Memory B cell (primary cell): ENCODE data around the gene TBC1D1.
A peak's percentile ranks its signal among the peaks of the same experiment; 100 is the strongest.

Source experiments
- ATAC-seq: fragments of 150-1000 bp; cut with Tn5 transposase; 2 replicates; pipeline ENCODE4 v1.10.0; 2021; ENCODE audit warnings: low read depth, mild to moderate bottlenecking, moderate library complexity
- DNase-seq, 2 donors: peaks; one replicate each; pipeline ENCODE4 v3.0.0; 2022; ENCODE audit warnings: low spot score in 2 of 2
- H3K27ac Mint-ChIP-seq: one replicate; pipeline ENCODE4 v1.8.0; 2022; ENCODE audit warnings: mild to moderate bottlenecking, moderate library complexity, mixed read lengths
- H3K27me3 Mint-ChIP-seq: one replicate; pipeline ENCODE4 v1.8.0; 2022; ENCODE audit warnings: mixed read lengths
- H3K36me3 Mint-ChIP-seq: one replicate; pipeline ENCODE4 v1.8.0; 2022; ENCODE audit warnings: mild to moderate bottlenecking, mixed read lengths
- H3K4me1 Mint-ChIP-seq: one replicate; pipeline ENCODE4 v1.8.0; 2022; ENCODE audit warnings: mixed read lengths
- H3K4me3 Mint-ChIP-seq: one replicate; pipeline ENCODE4 v1.8.0; 2022; ENCODE audit warnings: mild to moderate bottlenecking, moderate library complexity, mixed read lengths
- H3K9me3 Mint-ChIP-seq: one replicate; pipeline ENCODE4 v1.8.0; 2022; ENCODE audit warnings: mixed read lengths

Gene TBC1D1

DNA sequence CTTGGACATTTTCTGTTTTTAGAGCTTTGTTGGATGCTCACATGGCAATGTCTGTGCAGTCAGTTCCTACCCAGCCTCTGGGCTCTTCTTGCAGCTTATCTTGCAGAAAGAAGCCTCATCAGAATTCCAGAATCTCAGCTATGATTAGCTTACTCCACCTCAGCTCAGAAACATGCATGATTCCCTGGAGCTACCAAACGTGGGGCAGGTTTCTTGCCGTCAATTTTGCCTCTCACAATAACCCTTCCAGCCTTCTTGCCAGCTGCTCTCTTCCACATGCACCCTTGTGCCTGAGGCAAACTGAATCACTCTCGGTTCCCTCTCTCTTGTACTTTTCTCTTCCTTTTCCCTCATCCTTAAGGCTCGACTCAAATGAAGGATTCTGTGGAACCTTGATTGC lies 210.7 kb downstream of the TBC1D1 start:
- Mint-ChIP-seq H3K36me3 (peaks cover 38% of the 10 kb centered on the region), H3K27me3 (no peaks in the 10 kb centered on the region), H3K4me3 (no peak overlapping the region), H3K9me3 (no peaks in the 10 kb centered on the region), H3K27ac (no peak overlapping the region), H3K4me1 (no peaks in the 10 kb centered on the region)
- DNase-seq (no peak), ATAC-seq (no peak)

DNA sequence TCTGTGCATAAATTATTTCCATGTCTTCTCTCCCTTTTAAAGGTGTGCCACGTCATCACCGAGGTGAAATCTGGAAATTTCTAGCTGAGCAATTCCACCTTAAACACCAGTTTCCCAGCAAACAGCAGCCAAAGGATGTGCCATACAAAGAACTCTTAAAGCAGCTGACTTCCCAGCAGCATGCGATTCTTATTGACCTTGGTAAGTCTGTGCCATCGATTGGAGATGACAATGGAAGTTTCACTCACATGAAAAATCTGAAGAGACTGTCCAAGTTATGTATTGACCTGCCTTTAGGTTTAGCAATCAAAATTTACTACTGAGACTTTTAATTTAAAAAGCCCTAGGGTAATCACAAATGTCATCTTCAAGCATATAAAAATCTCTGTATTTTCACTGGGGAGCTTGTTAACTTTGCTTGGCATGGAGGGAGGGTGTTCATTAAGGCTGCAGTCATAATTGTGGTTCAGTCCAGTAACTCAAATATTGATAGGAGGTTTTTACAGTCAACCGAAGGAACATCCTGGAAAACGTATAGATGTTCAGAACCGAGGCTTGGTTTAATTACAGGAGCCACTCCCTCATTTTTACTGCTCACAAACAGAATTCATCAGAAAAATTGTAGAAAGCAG lies 212.2 kb downstream of the TBC1D1 start:
- ATAC-seq (no peak), DNase-seq (no peak)
- Mint-ChIP-seq H3K27ac (no peak overlapping the region), H3K4me1 (peaks cover 2% of the 10 kb centered on the region), H3K4me3 (no peak overlapping the region), H3K27me3 (no peaks in the 10 kb centered on the region), H3K36me3 (peaks cover 48% of the 10 kb centered on the region), H3K9me3 (no peaks in the 10 kb centered on the region)

DNA sequence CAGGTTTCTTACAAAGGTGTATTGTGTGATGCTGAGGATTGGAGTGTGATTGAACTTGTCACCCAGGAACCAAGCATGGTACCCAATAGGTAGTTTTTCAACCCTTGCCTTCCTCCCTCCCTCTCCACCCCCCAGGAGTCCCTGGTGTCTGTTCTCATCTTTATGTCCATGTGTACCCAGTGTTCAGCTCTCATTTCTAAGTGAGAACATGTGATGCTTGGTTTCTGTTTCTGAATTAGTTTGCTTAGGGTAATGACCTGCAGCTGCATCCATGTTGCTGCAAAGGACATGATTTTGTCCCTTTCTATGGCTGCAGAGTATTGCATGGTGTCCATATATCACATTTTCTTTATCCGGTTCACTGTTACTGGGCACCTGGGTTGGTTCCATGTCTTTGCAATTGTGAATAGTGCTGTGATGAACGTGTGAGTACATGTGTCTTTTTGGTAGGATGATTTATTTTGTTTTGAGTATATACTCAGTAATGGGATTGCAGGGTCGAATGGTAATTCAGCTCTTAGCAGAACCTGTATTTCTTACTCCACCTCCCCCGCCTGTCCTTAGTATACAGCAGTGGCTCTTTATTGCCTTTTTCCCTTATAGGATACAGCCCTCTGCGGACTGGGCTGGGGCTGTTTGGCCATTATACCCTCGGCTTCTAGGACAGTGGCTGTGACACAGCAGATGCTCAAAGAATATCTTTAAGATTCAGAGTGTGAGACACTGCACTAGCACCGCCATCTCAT lies 214.8 kb downstream of the TBC1D1 start:
- H3K36me3 Mint-ChIP-seq, result peaks cover 53% of the 10 kb centered on the region
- no peaks in the 10 kb centered on the region for H3K9me3 Mint-ChIP-seq
- H3K27ac Mint-ChIP-seq, result peak overlapping the region; percentile 53
- H3K4me1 Mint-ChIP-seq, result peaks cover 2% of the 10 kb centered on the region
- H3K27me3 Mint-ChIP-seq, result no peaks in the 10 kb centered on the region
- no peak overlapping the region for H3K4me3 Mint-ChIP-seq
- DNase-seq (no peak), ATAC-seq (no peak)

DNA sequence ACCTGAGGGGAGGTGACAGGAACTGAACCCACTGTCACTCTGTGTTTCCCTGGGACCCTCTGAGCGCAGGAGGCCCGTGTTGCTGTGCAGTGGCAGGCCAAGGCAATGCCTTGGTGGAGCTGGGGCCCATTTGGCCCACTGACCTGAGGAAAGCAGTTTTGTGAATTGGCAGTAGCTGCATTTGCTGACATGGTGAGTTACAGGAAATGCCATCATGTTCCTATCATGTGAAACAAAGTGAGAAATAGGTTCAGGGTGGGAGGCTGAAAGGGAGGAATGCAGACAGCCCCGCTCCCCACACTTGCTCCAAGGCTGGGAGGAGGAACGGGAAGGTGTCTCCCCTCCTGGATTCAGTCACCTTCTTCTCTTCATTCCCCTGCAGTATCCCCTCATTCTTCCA lies 215.4 kb downstream of the TBC1D1 start:
- no peak for DNase-seq
- Mint-ChIP-seq H3K27ac (no peak overlapping the region), H3K27me3 (no peaks in the 10 kb centered on the region), H3K4me1 (peaks cover 2% of the 10 kb centered on the region), H3K9me3 (no peaks in the 10 kb centered on the region), H3K4me3 (no peak overlapping the region), H3K36me3 (peaks cover 54% of the 10 kb centered on the region)
- no peak for ATAC-seq

DNA sequence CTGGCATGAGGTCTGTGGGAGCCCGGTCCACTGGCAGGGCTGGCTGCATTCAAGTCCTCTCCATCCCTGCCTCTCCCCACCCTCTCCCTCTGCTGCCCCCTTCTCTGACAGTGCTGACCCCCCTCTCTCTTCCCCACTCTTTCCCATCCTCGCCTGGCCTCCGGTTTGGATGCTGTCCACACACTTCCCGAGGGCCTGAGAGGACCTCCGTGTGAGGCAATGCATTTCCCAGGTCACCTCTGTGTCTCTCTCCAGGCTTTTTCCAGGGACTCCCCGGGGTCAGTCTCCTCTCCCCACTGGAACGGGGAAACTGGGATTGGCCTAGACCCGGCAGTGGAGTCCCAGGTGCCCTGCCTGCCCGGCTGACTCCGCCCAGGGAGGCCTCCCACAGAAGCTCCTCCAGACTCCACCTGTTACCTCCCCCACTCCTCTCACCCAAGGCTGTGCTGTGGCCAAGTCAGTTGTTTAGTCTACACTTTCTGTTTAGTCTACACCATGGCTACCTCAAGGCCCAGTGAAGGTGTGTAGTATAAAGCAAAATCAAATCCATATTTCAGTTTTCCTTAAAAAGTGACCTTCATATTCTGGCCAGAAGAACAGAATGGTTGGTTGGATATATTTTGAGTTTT lies 216.1 kb downstream of the TBC1D1 start:
- no peak for ATAC-seq
- peaks cover 53% of the 10 kb centered on the region for H3K36me3 Mint-ChIP-seq

DNA sequence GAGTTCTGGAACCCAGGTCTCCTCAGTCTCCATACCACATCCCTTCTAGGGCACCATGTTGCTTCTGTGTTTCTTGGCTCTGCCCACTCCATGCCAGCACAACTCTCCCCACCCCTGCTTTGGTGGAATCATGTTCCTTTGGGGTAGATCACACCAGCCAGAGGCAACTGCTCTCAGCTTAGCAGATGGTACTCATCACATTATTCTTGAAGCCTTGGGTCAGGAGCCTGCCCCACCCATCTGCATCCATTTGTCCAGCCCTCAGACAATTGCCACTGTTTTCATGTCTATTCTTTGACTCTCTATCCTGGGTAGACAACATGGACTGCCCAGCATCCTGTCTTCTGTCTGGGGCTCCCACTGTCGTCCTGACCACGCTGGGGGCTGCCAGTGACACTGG lies 216.9 kb downstream of the TBC1D1 start:
- no peaks in the 10 kb centered on the region for H3K9me3 Mint-ChIP-seq

More for the DNA sequence above, 216.1 kb downstream of the TBC1D1 start:
- DNase-seq, result no peak
- no peaks in the 10 kb centered on the region for H3K9me3 Mint-ChIP-seq
- no peak overlapping the region for H3K4me3 Mint-ChIP-seq
- H3K27ac Mint-ChIP-seq, result peak overlapping the region; percentile 24
- peaks cover 2% of the 10 kb centered on the region for H3K4me1 Mint-ChIP-seq
- no peaks in the 10 kb centered on the region for H3K27me3 Mint-ChIP-seq

GRCh38 chr4:38109370-38109769 lies 218.5 kb downstream of the TBC1D1 start:
- peaks cover 43% of the 10 kb centered on the region for H3K36me3 Mint-ChIP-seq
- H3K27me3 Mint-ChIP-seq, result no peaks in the 10 kb centered on the region
- H3K9me3 Mint-ChIP-seq, result no peaks in the 10 kb centered on the region
- no peak overlapping the region for H3K4me3 Mint-ChIP-seq
- H3K4me1 Mint-ChIP-seq, result peaks cover 2% of the 10 kb centered on the region
- ATAC-seq (no peak), DNase-seq (no peak)
- no peak overlapping the region for H3K27ac Mint-ChIP-seq

More for the DNA sequence above, 216.9 kb downstream of the TBC1D1 start:
- Mint-ChIP-seq H3K27me3 (no peaks in the 10 kb centered on the region), H3K4me1 (peaks cover 2% of the 10 kb centered on the region), H3K27ac (no peak overlapping the region), H3K36me3 (peaks cover 48% of the 10 kb centered on the region), H3K4me3 (no peak overlapping the region)
- ATAC-seq (no peak), DNase-seq (no peak)

- Mint-ChIP-seq H3K27ac (no peak overlapping the region), H3K36me3 (peaks cover 45% of the 10 kb centered on the region), H3K4me3 (no peak overlapping the region), H3K27me3 (no peaks in the 10 kb centered on the region), H3K9me3 (no peaks in the 10 kb centered on the region), H3K4me1 (peaks cover 4% of the 10 kb centered on the region)
- DNase-seq, result no peak
- ATAC-seq, result no peak
These were observed 219.0 kb downstream of the TBC1D1 start for GRCh38 chr4:38109896-38110295.

- no peak overlapping the region for H3K4me3 Mint-ChIP-seq
- H3K36me3 Mint-ChIP-seq, result peaks cover 37% of the 10 kb centered on the region
- no peaks in the 10 kb centered on the region for H3K9me3 Mint-ChIP-seq
- peaks cover 4% of the 10 kb centered on the region for H3K4me1 Mint-ChIP-seq
- ATAC-seq, result no peak
- no peak overlapping the region for H3K27ac Mint-ChIP-seq
- no peak for DNase-seq
- H3K27me3 Mint-ChIP-seq, result no peaks in the 10 kb centered on the region
These were observed 220.1 kb downstream of the TBC1D1 start for GRCh38 chr4:38111024-38111423.

GRCh38 chr4:38111717-38112116 lies 220.8 kb downstream of the TBC1D1 start:
- H3K27me3 Mint-ChIP-seq, result no peaks in the 10 kb centered on the region
- ATAC-seq (no peak), DNase-seq (no peak)
- H3K27ac Mint-ChIP-seq, result no peak overlapping the region
- H3K4me1 Mint-ChIP-seq, result peaks cover 4% of the 10 kb centered on the region
- no peaks in the 10 kb centered on the region for H3K9me3 Mint-ChIP-seq
- peaks cover 39% of the 10 kb centered on the region for H3K36me3 Mint-ChIP-seq
- no peak overlapping the region for H3K4me3 Mint-ChIP-seq

DNA sequence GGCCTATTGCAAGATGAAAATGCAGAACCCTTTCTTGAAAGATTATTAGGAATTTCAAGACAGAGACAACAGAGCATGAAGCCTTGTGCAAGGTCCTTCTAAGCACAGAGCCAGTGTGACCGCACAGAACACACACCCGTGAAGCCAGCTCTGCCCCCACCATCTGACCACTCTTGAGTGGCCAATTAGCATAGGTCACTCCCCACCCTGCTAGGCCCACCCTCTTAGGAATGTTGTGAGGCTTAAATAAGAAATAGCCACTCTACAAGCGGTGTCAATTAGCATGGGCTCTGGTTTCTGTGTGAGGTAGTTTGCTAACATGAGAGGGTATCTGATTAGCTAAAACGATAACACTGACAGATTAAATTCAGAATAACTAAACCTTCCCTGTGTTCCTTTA lies 222.2 kb downstream of the TBC1D1 start:
- no peak for ATAC-seq
- no peak for DNase-seq
- H3K4me1 Mint-ChIP-seq, result peaks cover 2% of the 10 kb centered on the region
- no peaks in the 10 kb centered on the region for H3K9me3 Mint-ChIP-seq
- no peak overlapping the region for H3K27ac Mint-ChIP-seq
- no peaks in the 10 kb centered on the region for H3K27me3 Mint-ChIP-seq
- H3K4me3 Mint-ChIP-seq, result no peak overlapping the region
- H3K36me3 Mint-ChIP-seq, result peaks cover 27% of the 10 kb centered on the region

GRCh38 chr4:38113551-38113950 lies 222.7 kb downstream of the TBC1D1 start:
- peaks cover 26% of the 10 kb centered on the region for H3K36me3 Mint-ChIP-seq
- no peaks in the 10 kb centered on the region for H3K27me3 Mint-ChIP-seq
- H3K4me1 Mint-ChIP-seq, result peaks cover 2% of the 10 kb centered on the region
- DNase-seq (no peak), ATAC-seq (no peak)
- H3K4me3 Mint-ChIP-seq, result no peak overlapping the region
- H3K9me3 Mint-ChIP-seq, result no peaks in the 10 kb centered on the region
- no peak overlapping the region for H3K27ac Mint-ChIP-seq

GRCh38 chr4:38114386-38115150 lies 223.7 kb downstream of the TBC1D1 start:
- no peaks in the 10 kb centered on the region for H3K27me3 Mint-ChIP-seq
- H3K9me3 Mint-ChIP-seq, result no peaks in the 10 kb centered on the region
- H3K4me3 Mint-ChIP-seq, result no peak overlapping the region
- H3K4me1 Mint-ChIP-seq, result peaks cover 2% of the 10 kb centered on the region
- peak overlapping the region; percentile 83 for H3K27ac Mint-ChIP-seq
- no peak for DNase-seq
- H3K36me3 Mint-ChIP-seq, result peaks cover 22% of the 10 kb centered on the region
- no peak for ATAC-seq

DNA sequence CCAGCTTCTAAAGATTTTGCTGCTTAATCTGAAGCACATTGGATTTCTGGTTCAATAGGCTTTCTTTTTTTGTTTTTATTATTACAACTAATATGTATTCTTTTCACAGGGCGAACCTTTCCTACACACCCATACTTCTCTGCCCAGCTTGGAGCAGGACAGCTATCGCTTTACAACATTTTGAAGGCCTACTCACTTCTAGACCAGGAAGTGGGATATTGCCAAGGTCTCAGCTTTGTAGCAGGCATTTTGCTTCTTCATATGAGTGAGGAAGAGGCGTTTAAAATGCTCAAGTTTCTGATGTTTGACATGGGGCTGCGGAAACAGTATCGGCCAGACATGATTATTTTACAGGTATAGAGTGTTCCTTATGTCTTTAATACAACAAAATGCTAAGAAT lies 224.7 kb downstream of the TBC1D1 start:
- H3K27ac Mint-ChIP-seq, result no peak overlapping the region
- no peaks in the 10 kb centered on the region for H3K9me3 Mint-ChIP-seq
- no peaks in the 10 kb centered on the region for H3K27me3 Mint-ChIP-seq

More for the DNA sequence above, 224.7 kb downstream of the TBC1D1 start:
- no peak overlapping the region for H3K4me3 Mint-ChIP-seq
- H3K4me1 Mint-ChIP-seq, result peaks cover 2% of the 10 kb centered on the region
- ATAC-seq, result no peak
- DNase-seq, result no peak
- peaks cover 19% of the 10 kb centered on the region for H3K36me3 Mint-ChIP-seq
